ENCODE results near the gene PCBP2. TPM values are rescaled to one million over a fixed set of nuclear protein-coding genes. Genes with fewer than 3 reads are reported as not detected.
"Not testable (repeated sequence)": the region's sequence is repeated elsewhere in the genome, so short reads cannot be mapped to it uniquely, and the experiment has no call there.

Gene PCBP2
- total RNA-seq, 3 donors from 2014 or later: 512 to 722 (median 529) TPM

DNA sequence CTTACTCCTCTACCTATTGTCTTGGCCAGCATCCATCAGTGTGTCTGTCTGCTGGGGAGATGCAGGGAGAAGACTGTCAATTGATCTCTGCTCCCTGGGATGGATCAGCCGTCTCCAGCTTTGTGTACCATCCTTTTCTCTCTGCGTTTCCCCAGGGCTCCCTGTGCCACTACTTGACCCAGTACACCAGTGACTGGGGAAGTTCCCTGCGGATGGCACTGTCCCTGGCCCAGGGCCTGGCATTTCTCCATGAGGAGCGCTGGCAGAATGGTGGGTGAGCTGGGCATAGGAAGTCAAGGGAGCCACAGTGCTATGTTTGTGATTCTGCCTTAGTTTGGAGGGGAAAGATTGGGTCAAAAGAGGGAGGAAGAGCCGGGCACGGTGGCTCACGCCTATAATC lies 23.2 kb upstream of the PCBP2 start:
- H3K27ac ChIP-seq: no peak overlapping the region
- DNase-seq (ENCODE audit: low spot score in 2 of 2): no peak

GRCh38 chr12:53430116-53430515 lies 21.8 kb upstream of the PCBP2 start:
- no peaks in the 10 kb centered on the region for H3K9me3 ChIP-seq
- no peak overlapping the region for H3K4me3 ChIP-seq
- DNase-seq (ENCODE audit: low spot score in 2 of 2): no peak
- TF ChIP-seq POLR2AphosphoS5 (IDR thresholded peaks at IDR 0.05) (no peak), POLR2A (IDR thresholded peaks at IDR 0.05) (no peak), CTCF (IDR thresholded peaks at IDR 0.05) (no peak)
- intact Hi-C loops (cut with DNase I; ENCODE audit: low total_unique reads): loop anchor here (5.0 kb wide), 1 partner anchor 883 kb away; no protein-coding TSS in a partner anchor
- H3K27ac ChIP-seq: no peak overlapping the region
- no peaks in the 10 kb centered on the region for H3K36me3 ChIP-seq
- H3K27me3 ChIP-seq: no peaks in the 10 kb centered on the region
- H3K4me1 ChIP-seq: no peaks in the 10 kb centered on the region

More for the DNA sequence above, 23.2 kb upstream of the PCBP2 start:
- Histone ChIP-seq H3K36me3 (no peaks in the 10 kb centered on the region), H3K4me1 (no peaks in the 10 kb centered on the region), H3K9me3 (no peaks in the 10 kb centered on the region), H3K27me3 (no peaks in the 10 kb centered on the region), H3K4me3 (no peak overlapping the region)
- TF ChIP-seq CTCF (IDR thresholded peaks at IDR 0.05): no peak
- TF ChIP-seq POLR2A (IDR thresholded peaks at IDR 0.05): no peak
- TF ChIP-seq POLR2AphosphoS5 (IDR thresholded peaks at IDR 0.05): no peak
- intact Hi-C loops (cut with DNase I; ENCODE audit: low total_unique reads): no loop called here

- Histone ChIP-seq H3K4me1 (no peaks in the 10 kb centered on the region), H3K4me3 (no peak overlapping the region), H3K9me3 (no peaks in the 10 kb centered on the region), H3K36me3 (no peaks in the 10 kb centered on the region), H3K27ac (no peak overlapping the region), H3K27me3 (no peaks in the 10 kb centered on the region)
- intact Hi-C loops (cut with DNase I; ENCODE audit: low total_unique reads): loop anchor here (5.0 kb wide), 1 partner anchor 884 kb away; no protein-coding TSS in a partner anchor
- no peak for DNase-seq (ENCODE audit: low spot score in 2 of 2)
- TF ChIP-seq POLR2AphosphoS5 (IDR thresholded peaks at IDR 0.05) (no peak), POLR2A (IDR thresholded peaks at IDR 0.05) (no peak), CTCF (IDR thresholded peaks at IDR 0.05) (no peak)
Observed at GRCh38 chr12:53431187-53431586, 20.7 kb upstream of the PCBP2 start.

DNA sequence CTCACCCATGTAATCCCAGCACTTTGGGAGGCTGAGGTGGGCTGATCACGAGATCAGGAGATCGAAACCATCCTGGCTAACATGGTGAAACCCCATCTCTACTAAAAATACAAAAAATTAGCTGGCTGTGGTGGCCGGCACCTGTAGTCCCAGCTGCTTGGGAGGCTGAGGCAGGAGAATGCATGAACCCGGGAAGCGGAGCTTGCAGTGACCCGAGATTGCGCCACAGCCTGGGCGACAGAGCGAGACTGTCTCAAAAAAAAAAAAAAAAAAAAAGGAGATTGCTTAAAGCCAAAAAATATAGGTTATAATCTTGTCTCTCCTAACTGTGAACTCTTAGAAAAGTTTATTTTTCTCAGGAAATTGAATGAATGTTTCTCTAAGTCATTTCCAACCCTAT lies 16.6 kb upstream of the PCBP2 start:
- H3K4me1 ChIP-seq; H3K27me3 ChIP-seq; H3K27ac ChIP-seq; H3K4me3 ChIP-seq; H3K9me3 ChIP-seq; H3K36me3 ChIP-seq; intact Hi-C loops (cut with DNase I; ENCODE audit: low total_unique reads); DNase-seq (ENCODE audit: low spot score in 2 of 2): not testable (repeated sequence)

- H3K27me3 ChIP-seq; H3K9me3 ChIP-seq; H3K27ac ChIP-seq; H3K4me3 ChIP-seq; H3K4me1 ChIP-seq; DNase-seq (ENCODE audit: low spot score in 2 of 2); H3K36me3 ChIP-seq; intact Hi-C loops (cut with DNase I; ENCODE audit: low total_unique reads): not testable (repeated sequence)
Observed at GRCh38 chr12:53439582-53439981, 12.3 kb upstream of the PCBP2 start.

DNA sequence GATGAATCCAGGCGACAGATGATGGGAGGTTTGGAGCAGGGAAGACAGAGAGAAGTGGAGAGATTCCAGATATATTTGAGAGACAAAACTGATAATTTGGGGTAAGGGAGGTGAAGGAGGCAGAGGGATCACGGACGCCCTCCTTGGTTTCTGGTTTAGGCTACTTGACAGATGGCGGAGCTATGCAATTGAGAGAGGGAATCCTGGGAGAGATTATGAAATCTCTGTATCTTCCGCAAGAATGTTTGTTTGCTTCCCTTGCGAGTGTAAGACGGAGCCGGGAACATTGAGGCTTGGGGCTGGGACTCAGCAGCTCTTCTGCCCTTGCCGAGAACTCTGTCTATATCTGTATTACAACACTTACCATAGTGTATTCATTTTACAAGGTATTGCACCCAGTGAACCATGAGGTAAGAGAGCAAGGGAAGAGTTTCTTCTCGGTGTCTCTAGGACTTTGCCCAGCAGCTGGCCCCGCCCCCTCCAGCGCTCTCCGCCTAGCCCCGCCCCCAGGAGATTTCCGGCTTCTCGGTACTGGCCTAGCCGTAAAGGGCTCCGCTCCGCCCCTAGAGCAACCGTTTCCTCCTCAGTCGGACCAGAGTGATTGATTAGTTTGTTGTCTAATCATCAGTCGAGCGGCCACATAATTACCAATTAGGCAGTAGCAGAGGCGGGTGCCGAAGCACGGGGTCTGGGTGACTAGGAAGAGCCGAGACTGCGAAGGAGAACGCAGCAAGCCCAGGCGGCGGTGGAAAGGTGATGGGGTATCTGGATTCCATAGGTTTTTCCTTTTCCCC lies 10.7 kb upstream of the PCBP2 start, which contains the start of gene PRR13:
PRR13 (plus strand) TSS at position 695 of the 794 bp plus-strand sequence. CDS start 981 bp downstream, outside the sequence.
- intact Hi-C loops (cut with DNase I; ENCODE audit: low total_unique reads): no loop called here
- H3K4me1 ChIP-seq: peaks cover 0 to 14% of the 10 kb centered on the region in 2 donors
- peak within 1 kb of the TSS; percentile 68 to 80 (median 73) for H3K4me3 ChIP-seq
- H3K36me3 ChIP-seq: peaks cover 6% of the 10 kb centered on the region
- TF ChIP-seq CTCF (IDR thresholded peaks at IDR 0.05): no peak
- peak; percentile 94 for TF ChIP-seq POLR2A (IDR thresholded peaks at IDR 0.05)
- peak; percentile 94 to 99 (median 96) for TF ChIP-seq POLR2AphosphoS5 (IDR thresholded peaks at IDR 0.05)
- peak; percentile 98 to 99 for DNase-seq (ENCODE audit: low spot score in 2 of 2)
- no peaks in the 10 kb centered on the region for H3K27me3 ChIP-seq
- no peaks in the 10 kb centered on the region for H3K9me3 ChIP-seq
- peak within 1 kb of the TSS; percentile 88 to 94 for H3K27ac ChIP-seq
